GM19455 (cell line): Measurements from ENCODE around the gene MPP1.
A peak's percentile ranks its signal among the peaks of the same experiment; 100 is the strongest.

Source experiments
- ATAC-seq: cut with Tn5 transposase; IDR thresholded peaks from one replicate; pipeline ENCODE4 v1.9.1; 2021; ENCODE audit not compliant: unreplicated experiment

MPP1 gene

GRCh38 chrX:154776753-154777152 is 28.5 kb downstream of the MPP1 start:
- no peak for ATAC-seq

GRCh38 chrX:154775419-154776349 is 29.6 kb downstream of the MPP1 start:
- no peak for ATAC-seq

GRCh38 chrX:154774622-154775021 is 30.7 kb downstream of the MPP1 start:
- no peak for ATAC-seq

GRCh38 chrX:154762537-154763296 is 42.6 kb downstream of the MPP1 start, which contains the start of gene DKC1:
Gene DKC1 (plus strand): TSS chrX:154762864. CDS start chrX:154762966, 102 bp downstream.
- peak; percentile 84 for ATAC-seq

- ATAC-seq = no peak
Observed at GRCh38 chrX:154761977-154762536, 43.2 kb downstream of the MPP1 start.

- no peak for ATAC-seq
Observed at GRCh38 chrX:154758696-154759095, 46.6 kb downstream of the MPP1 start.

- no peak for ATAC-seq
Observed at GRCh38 chrX:154751669-154752271, 53.5 kb downstream of the MPP1 start.

- ATAC-seq = no peak
Observed at GRCh38 chrX:154751203-154751668, 54.0 kb downstream of the MPP1 start.

GRCh38 chrX:154750301-154751202 is 54.7 kb downstream of the MPP1 start, which contains the start of gene GAB3:
Gene GAB3 (minus strand): TSS chrX:154751077. CDS start chrX:154751025, 52 bp downstream.
- peak; percentile 72 for ATAC-seq

GRCh38 chrX:154749856-154750255 is 55.4 kb downstream of the MPP1 start:
- ATAC-seq = no peak

- ATAC-seq = no peak
Observed at GRCh38 chrX:154748712-154749339, 56.5 kb downstream of the MPP1 start.

GRCh38 chrX:154742613-154743012 is 62.7 kb downstream of the MPP1 start:
- no peak for ATAC-seq

GRCh38 chrX:154739952-154740465 is 65.3 kb downstream of the MPP1 start:
- ATAC-seq = no peak

GRCh38 chrX:154738011-154738738 is 67.1 kb downstream of the MPP1 start:
- no peak for ATAC-seq

- no peak for ATAC-seq
Observed at GRCh38 chrX:154737136-154737535, 68.1 kb downstream of the MPP1 start.

GRCh38 chrX:154735695-154736393 is 69.4 kb downstream of the MPP1 start:
- ATAC-seq = no peak

- no peak for ATAC-seq
Observed at GRCh38 chrX:154734061-154734781, 71.1 kb downstream of the MPP1 start.
